Fibroblast of pulmonary artery (primary cell): ENCODE data around the gene C1orf174.
A peak's percentile ranks its signal among the peaks of the same experiment; 100 is the strongest.

Experiments
- DNase-seq: peaks from one replicate; pipeline ENCODE4 v3.0.0-alpha.2; 2010; ENCODE audit warnings: low read depth
- H3K4me3 ChIP-seq: replicated peaks from 2 replicates; pipeline ENCODE4 v1.5.1; 2011; ENCODE audit warnings: low read depth, mild to moderate bottlenecking, control low read depth, low read length, moderate library complexity
- CTCF ChIP-seq: IDR thresholded peaks from 2 replicates; pipeline ENCODE4 v1.5.1; 2011; ENCODE audit warnings: mild to moderate bottlenecking, control low read depth, low read length, inconsistent platforms; ENCODE audit errors: missing control alignments

The C1orf174 gene

GRCh38 chr1:3871451-3871805 is 28.6 kb downstream of the C1orf174 start:
- no peak for TF ChIP-seq CTCF
- no peak for DNase-seq
- H3K4me3 ChIP-seq, result no peak overlapping the region

GRCh38 chr1:3869751-3870301 is 30.2 kb downstream of the C1orf174 start:
- no peak overlapping the region for H3K4me3 ChIP-seq
- DNase-seq, result peak; percentile 11
- TF ChIP-seq CTCF, result no peak

- TF ChIP-seq CTCF, result no peak
- H3K4me3 ChIP-seq, result no peak overlapping the region
- no peak for DNase-seq
Measured at GRCh38 chr1:3868464-3869006, 31.5 kb downstream of the C1orf174 start.

- TF ChIP-seq CTCF, result no peak
- no peak overlapping the region for H3K4me3 ChIP-seq
- no peak for DNase-seq
Measured at GRCh38 chr1:3865606-3866160, 34.4 kb downstream of the C1orf174 start.

GRCh38 chr1:3864884-3865283 is 35.2 kb downstream of the C1orf174 start:
- no peak for TF ChIP-seq CTCF
- no peak for DNase-seq
- H3K4me3 ChIP-seq, result no peak overlapping the region

GRCh38 chr1:3863231-3863935 is 36.7 kb downstream of the C1orf174 start:
- DNase-seq, result no peak
- no peak overlapping the region for H3K4me3 ChIP-seq

More at GRCh38 chr1:3863231-3863935, 36.7 kb downstream of the C1orf174 start:
- TF ChIP-seq CTCF, result no peak
